Articular chondrocyte of knee joint (primary cell): ENCODE results near the gene MARCOL. TPM values are rescaled to one million over a fixed set of nuclear protein-coding genes. Genes with fewer than 3 reads are reported as not detected.

ENCODE experiments used
- small RNA-seq: library from RNA; depleted of rRNA; stranded (forward); fragments of <200 nt; gene quantifications from one replicate; pipeline ENCODE3, GENCODE V24; 2012
- total RNA-seq: library from RNA; depleted of rRNA; stranded (reverse); fragments of >200 nt; gene quantifications from 2 replicates; pipeline ENCODE4 v1.2.3, GENCODE V29; 2012

The MARCOL gene
- total RNA-seq, result not detected in 2 replicates

GRCh38 chr5:148238418-148238794 is at the start of gene MARCOL:
Gene MARCOL, plus strand, starts transcription at chr5:148238525. Its CDS starts 73 bp downstream, at chr5:148238598.

GRCh38 chr5:148202531-148203203 is 35.7 kb upstream of the MARCOL start, which contains the start of gene SPINK6:
Gene SPINK6, plus strand, starts transcription at chr5:148203042. Its CDS starts 55 bp downstream, at chr5:148203097.

GRCh38 chr5:148268566-148268965 is 30.2 kb downstream of the MARCOL start, which contains the start of gene SPINK13:
Gene SPINK13, plus strand, starts transcription at chr5:148268794. Its CDS starts 1,279 bp downstream, at chr5:148270073.

Small RNAs within 50 kb of the gene (small RNA-seq; reads per million reads assigned to genes)
- not detected for gene HMGN1P16

Other genes with a start within 250 kb of the MARCOL start
- not detected in 2 replicates for gene SPINK5, start 174.5 kb upstream of the MARCOL start, total RNA-seq
- gene SPINK14, start 70.0 kb upstream of the MARCOL start, total RNA-seq, result not detected in 2 replicates
- not detected in 2 replicates for gene SPINK6, start 35.5 kb upstream of the MARCOL start, total RNA-seq
- 0.26 and 1.4 TPM in 2 replicates for gene SPINK13, start 30.3 kb downstream of the MARCOL start, total RNA-seq
- not detected in 2 replicates for gene SPINK7, start 73.9 kb downstream of the MARCOL start, total RNA-seq
- not detected in 2 replicates for gene SPINK9, start 97.0 kb downstream of the MARCOL start, total RNA-seq
- gene FBXO38, start 145.4 kb downstream of the MARCOL start, total RNA-seq, result 90.0 and 91.5 TPM in 2 replicates